LNCaP clone FGC (cell line): Measurements from ENCODE around the gene CST3.
"Not testable (repeated sequence)": the region's sequence is repeated elsewhere in the genome, so short reads cannot be mapped to it uniquely, and the experiment has no call there.

Experiments used
- DNase-seq: peaks from one replicate; pipeline ENCODE4 v3.0.0-alpha.2; 2011; ENCODE audit warnings: low read depth
- H3K4me3 ChIP-seq: 2 replicates; pipeline ENCODE4 v1.5.1; 2011; ENCODE audit warnings: mild to moderate bottlenecking, low read depth, low read length, control low read depth
- CTCF ChIP-seq: IDR thresholded peaks from 2 replicates; pipeline ENCODE4 v1.5.1; 2012; ENCODE audit warnings: mild to moderate bottlenecking; ENCODE audit not compliant: control insufficient read depth, insufficient read depth; ENCODE audit errors: extremely low read depth

The CST3 gene

GRCh38 chr20:23622839-23623343 lies 14.9 kb downstream of the CST3 start:
- H3K4me3 ChIP-seq = no peak overlapping the region
- TF ChIP-seq CTCF = no peak
- DNase-seq = no peak

- not testable (repeated sequence) for DNase-seq, H3K4me3 ChIP-seq
Observed at GRCh38 chr20:23622401-23622800, 15.4 kb downstream of the CST3 start.

- not testable (repeated sequence) for H3K4me3 ChIP-seq, DNase-seq
Observed at GRCh38 chr20:23620670-23621386, 16.9 kb downstream of the CST3 start.

- no peak for DNase-seq
- no peak for TF ChIP-seq CTCF
- no peak overlapping the region for H3K4me3 ChIP-seq
Observed at GRCh38 chr20:23614163-23614562, 23.6 kb downstream of the CST3 start.

- DNase-seq = no peak
- no peak overlapping the region for H3K4me3 ChIP-seq
- TF ChIP-seq CTCF = no peak
Observed at GRCh38 chr20:23613676-23614075, 24.1 kb downstream of the CST3 start.

- H3K4me3 ChIP-seq = no peak overlapping the region
- TF ChIP-seq CTCF = no peak
- no peak for DNase-seq
Observed at GRCh38 chr20:23612396-23612795, 25.4 kb downstream of the CST3 start.

GRCh38 chr20:23609486-23610109 lies 28.2 kb downstream of the CST3 start:
- DNase-seq = no peak
- H3K4me3 ChIP-seq = no peak overlapping the region
- no peak for TF ChIP-seq CTCF
